PC-3 (cell line): Measurements from ENCODE around the gene GP9. TPM values are rescaled to one million over a fixed set of nuclear protein-coding genes. Genes with fewer than 3 reads are reported as not detected.
A peak's percentile ranks its signal among the peaks of the same experiment; 100 is the strongest.

ENCODE experiments used
- ATAC-seq: fragments of 200-7000 bp; cut with Tn5 transposase; 2 replicates; pipeline ENCODE4 v1.9.1; 2020; ENCODE audit warnings: mild to moderate bottlenecking, moderate library complexity
- BruUV-seq: library from RNA; stranded (reverse); fragments of 400-500 nt; replicated peaks from 2 replicates; lab custom pipeline; 2021; lab: Mats Ljungman, UMichigan
- CTCF ChIA-PET: fragments of 300-600 bp; sonication (Branson Sonifier 250); formaldehyde crosslinking; loops from one replicate; lab custom pipeline; 2022; ENCODE audit warnings: antibody characterized with exemption; lab: Charles Lee
- POLR2A ChIA-PET: fragments of 300-600 bp; sonication (Branson Sonifier 250); formaldehyde crosslinking; loops from one replicate; lab custom pipeline; 2022; ENCODE audit warnings: antibody characterized with exemption; ENCODE audit not compliant: unreplicated experiment; lab: Charles Lee
- DNase-seq: peaks from one replicate; pipeline ENCODE4 v3.0.0-alpha.2; 2015
- H2AFZ ChIP-seq: fragments of 300-600 bp; sonication (generic); 2 replicates; pipeline ENCODE4 v1.6.0; 2016; ENCODE audit warnings: antibody characterized with exemption, low read length
- H3F3A ChIP-seq: fragments of 300-600 bp; sonication (generic); one replicate; pipeline ENCODE4 v1.6.0; 2017; ENCODE audit warnings: antibody characterized with exemption, low read length, control low read depth, mild to moderate bottlenecking; ENCODE audit not compliant: unreplicated experiment
- H3K27ac ChIP-seq: fragments of 300-600 bp; sonication (generic); 2 replicates; pipeline ENCODE4 v1.5.1; 2016; ENCODE audit warnings: mild to moderate bottlenecking, low read length
- H3K27me3 ChIP-seq: fragments of 300-600 bp; sonication (generic); 2 replicates; pipeline ENCODE4 v1.6.1; 2016; ENCODE audit warnings: low read length, mixed read lengths
- H3K36me3 ChIP-seq: fragments of 300-600 bp; sonication (generic); 2 replicates; pipeline ENCODE4 v1.6.1; 2016; ENCODE audit warnings: low read depth, mixed run types, low read length, mixed read lengths
- H3K4me1 ChIP-seq: fragments of 300-600 bp; sonication (generic); 2 replicates; pipeline ENCODE4 v1.5.1; 2016; ENCODE audit warnings: low read length; ENCODE audit not compliant: insufficient read depth
- H3K4me2 ChIP-seq: fragments of 300-600 bp; sonication (generic); 2 replicates; pipeline ENCODE4 v1.6.0; 2016; ENCODE audit warnings: low read length
- H3K4me3 ChIP-seq: fragments of 300-600 bp; sonication (generic); 2 replicates; pipeline ENCODE4 v1.5.1; 2016; ENCODE audit warnings: mild to moderate bottlenecking, low read length, mixed read lengths
- H3K79me2 ChIP-seq: fragments of 300-600 bp; sonication (generic); 2 replicates; pipeline ENCODE4 v1.6.1; 2017; ENCODE audit warnings: low read length, mixed read lengths
- H3K9ac ChIP-seq: fragments of 300-600 bp; sonication (generic); 2 replicates; pipeline ENCODE4 v1.6.0; 2016; ENCODE audit warnings: mild to moderate bottlenecking, low read length
- H3K9me2 ChIP-seq: fragments of 300-600 bp; sonication (generic); replicated peaks from 2 replicates; pipeline ENCODE4 v1.6.1; 2016; ENCODE audit warnings: mixed run types, low read length, mixed read lengths
- H3K9me3 ChIP-seq: fragments of 300-600 bp; sonication (generic); 2 replicates; pipeline ENCODE4 v1.6.1; 2016; ENCODE audit warnings: low read length, mixed read lengths
- H4K20me1 ChIP-seq: fragments of 300-600 bp; sonication (generic); 2 replicates; pipeline ENCODE4 v1.6.1; 2016; ENCODE audit warnings: low read length, mixed read lengths
- EZH2 ChIP-seq: fragments of 300-600 bp; sonication (generic); IDR thresholded peaks from one replicate; pipeline ENCODE4 v1.6.1; 2017; ENCODE audit warnings: antibody characterized with exemption, mild to moderate bottlenecking, low read length; ENCODE audit not compliant: unreplicated experiment
- EZH2phosphoT487 ChIP-seq: fragments of 300-600 bp; sonication (generic); IDR thresholded peaks from 2 replicates; pipeline ENCODE4 v1.6.1; 2018; ENCODE audit warnings: mild to moderate bottlenecking, antibody characterized with exemption, low read length, borderline replicate concordance
- intact Hi-C: fragments of 100-400 bp; cut with micrococcal nuclease; formaldehyde crosslinking; loops from 2 replicates; pipeline ENCODE4 v1.9.0; 2023
- total RNA-seq: library from RNA; depleted of rRNA; stranded (reverse); fragments of >200 nt; gene quantifications from 2 replicates; pipeline ENCODE4 v1.2.3, GENCODE V29; 2014
- TF ChIP-seq, protein P1 (sequence below): fragments of 300-600 bp; sonication (generic); conservative IDR thresholded peaks from 2 replicates; pipeline ENCODE4 v1.5.1; 2017; ENCODE audit warnings: antibody characterized with exemption, low read depth, mild to moderate bottlenecking, low read length

The GP9 gene
- total RNA-seq, 1 experiment from 2014 or later = not detected

DNA sequence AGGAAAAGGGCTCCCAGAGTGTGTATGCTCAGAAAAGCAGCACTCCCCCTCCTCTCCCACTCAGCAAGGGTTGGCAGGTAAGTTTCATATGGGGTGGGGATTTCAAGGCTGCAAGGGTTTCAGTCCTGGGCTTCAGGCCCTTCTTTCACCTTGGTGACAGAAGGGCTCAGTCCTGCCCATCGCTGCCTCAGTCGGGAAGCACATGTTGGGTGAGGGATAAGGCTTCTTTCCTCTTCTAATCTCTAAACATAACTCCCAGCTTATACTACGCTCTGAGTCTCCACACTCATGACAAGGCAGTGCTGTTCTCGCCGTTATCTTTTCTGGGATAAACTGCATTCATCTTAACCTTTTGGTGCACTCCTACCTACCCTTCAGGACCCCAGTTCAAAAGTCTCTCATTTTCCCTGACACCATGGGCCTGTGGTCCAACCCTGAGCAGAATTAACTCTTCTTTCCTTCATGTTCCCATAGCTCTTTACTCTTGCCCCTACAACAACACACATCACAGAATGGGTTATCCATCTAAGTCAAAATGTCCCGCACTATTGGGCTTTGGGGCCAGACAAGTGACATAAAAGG is 44.0 kb downstream of the GP9 start:
- Histone ChIP-seq H3K27ac (no peak overlapping the region), H2AFZ (no peak overlapping the region), H3K9ac (no peak overlapping the region), H3K9me2 (no peaks in the 10 kb centered on the region), H3K4me2 (no peak overlapping the region), H3K27me3 (no peaks in the 10 kb centered on the region), H3K79me2 (no peaks in the 10 kb centered on the region), H3K4me1 (no peaks in the 10 kb centered on the region), H3K36me3 (0 out of 2 replicates have a peak, but pooled peaks cover 3% of the 10 kb centered on the region), H4K20me1 (no peaks in the 10 kb centered on the region), H3F3A (no peaks in the 10 kb centered on the region), H3K9me3 (no peaks in the 10 kb centered on the region), H3K4me3 (no peak overlapping the region)
- ATAC-seq (no peak), DNase-seq (no peak)
- CTCF ChIA-PET = no interaction called here
- POLR2A ChIA-PET = no interaction called here
- TF ChIP-seq, protein P1, sequence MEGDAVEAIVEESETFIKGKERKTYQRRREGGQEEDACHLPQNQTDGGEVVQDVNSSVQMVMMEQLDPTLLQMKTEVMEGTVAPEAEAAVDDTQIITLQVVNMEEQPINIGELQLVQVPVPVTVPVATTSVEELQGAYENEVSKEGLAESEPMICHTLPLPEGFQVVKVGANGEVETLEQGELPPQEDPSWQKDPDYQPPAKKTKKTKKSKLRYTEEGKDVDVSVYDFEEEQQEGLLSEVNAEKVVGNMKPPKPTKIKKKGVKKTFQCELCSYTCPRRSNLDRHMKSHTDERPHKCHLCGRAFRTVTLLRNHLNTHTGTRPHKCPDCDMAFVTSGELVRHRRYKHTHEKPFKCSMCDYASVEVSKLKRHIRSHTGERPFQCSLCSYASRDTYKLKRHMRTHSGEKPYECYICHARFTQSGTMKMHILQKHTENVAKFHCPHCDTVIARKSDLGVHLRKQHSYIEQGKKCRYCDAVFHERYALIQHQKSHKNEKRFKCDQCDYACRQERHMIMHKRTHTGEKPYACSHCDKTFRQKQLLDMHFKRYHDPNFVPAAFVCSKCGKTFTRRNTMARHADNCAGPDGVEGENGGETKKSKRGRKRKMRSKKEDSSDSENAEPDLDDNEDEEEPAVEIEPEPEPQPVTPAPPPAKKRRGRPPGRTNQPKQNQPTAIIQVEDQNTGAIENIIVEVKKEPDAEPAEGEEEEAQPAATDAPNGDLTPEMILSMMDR = no peak
- no TSS peak for BruUV-seq
- intact Hi-C loops = no loop called here

DNA sequence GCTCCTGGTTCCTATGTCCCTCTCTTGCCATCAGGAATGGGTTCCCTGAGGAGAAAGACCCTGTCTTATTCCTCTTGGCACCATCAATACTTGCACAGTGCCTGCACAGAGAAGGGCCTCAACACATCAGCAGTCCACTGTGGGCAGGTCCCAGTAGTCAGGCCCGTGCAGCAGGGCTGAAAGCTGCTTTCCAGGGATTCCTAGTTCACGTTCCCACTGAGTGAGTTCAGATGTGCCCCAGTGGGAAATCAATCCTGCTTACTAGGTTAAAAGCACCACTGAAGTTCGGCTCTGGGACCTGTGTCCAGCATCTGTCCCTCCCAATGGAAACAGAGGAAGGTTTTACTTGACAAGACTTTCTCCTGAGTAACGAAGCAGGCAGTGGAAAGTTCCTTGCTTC is 45.3 kb downstream of the GP9 start:
- ChIA-PET CTCF (no interaction called here), POLR2A (no interaction called here)
- Histone ChIP-seq H3K4me1 (no peaks in the 10 kb centered on the region), H3K9me3 (no peaks in the 10 kb centered on the region), H2AFZ (no peak overlapping the region), H3K9ac (no peak overlapping the region), H3K27ac (no peak overlapping the region), H3K27me3 (no peaks in the 10 kb centered on the region), H3K9me2 (no peaks in the 10 kb centered on the region), H3K4me3 (no peak overlapping the region), H3F3A (no peaks in the 10 kb centered on the region), H4K20me1 (no peaks in the 10 kb centered on the region), H3K36me3 (0 out of 2 replicates have a peak, but pooled peaks cover 3% of the 10 kb centered on the region), H3K4me2 (no peak overlapping the region), H3K79me2 (no peaks in the 10 kb centered on the region)
- DNase-seq (no peak), ATAC-seq (no peak)
- TF ChIP-seq EZH2 (no peak), EZH2phosphoT487 (no peak)
- TF ChIP-seq, protein P1 = no peak
- BruUV-seq = no TSS peak
- intact Hi-C loops = no loop called here

DNA sequence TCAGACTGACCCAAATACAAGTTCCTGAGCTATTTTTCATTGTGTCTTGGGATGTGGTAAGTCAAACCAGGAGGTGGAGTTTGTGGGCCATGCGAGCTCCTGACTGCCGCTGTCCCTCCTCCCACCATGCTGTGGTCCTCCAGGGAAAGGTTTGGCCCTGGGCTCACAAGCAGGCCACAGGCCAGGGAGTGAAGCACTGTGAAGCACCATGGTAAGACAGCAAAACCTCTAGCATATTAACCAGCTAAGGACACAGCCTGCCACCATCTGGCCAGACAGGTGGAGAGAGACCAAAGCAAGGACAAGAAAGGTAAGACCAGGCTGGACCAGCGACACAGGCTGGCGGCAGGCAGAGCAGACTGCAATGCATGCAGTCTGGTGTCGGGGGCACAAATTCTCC is 45.7 kb downstream of the GP9 start:
- 0 out of 2 replicates have a peak, but pooled peaks cover 3% of the 10 kb centered on the region for H3K36me3 ChIP-seq
- intact Hi-C loops = no loop called here
- no peak overlapping the region for H3K4me2 ChIP-seq
- H3K9ac ChIP-seq = no peak overlapping the region
- no peak overlapping the region for H2AFZ ChIP-seq
- H3F3A ChIP-seq = no peaks in the 10 kb centered on the region
- H3K9me3 ChIP-seq = no peaks in the 10 kb centered on the region
- ChIA-PET CTCF (interaction anchor here (0.5 kb wide), 1 partner anchor 136 kb away, joined by 4 read pairs; no protein-coding TSS in a partner anchor), POLR2A (no interaction called here)
- H3K9me2 ChIP-seq = no peaks in the 10 kb centered on the region
- H3K79me2 ChIP-seq = no peaks in the 10 kb centered on the region
- DNase-seq = peak; percentile 3
- no TSS peak for BruUV-seq
- TF ChIP-seq EZH2 (no peak), EZH2phosphoT487 (no peak)
- TF ChIP-seq, protein P1 = no peak
- no peak; the same call in 1 of the 2 replicates for ATAC-seq
- H3K27me3 ChIP-seq = no peaks in the 10 kb centered on the region
- H3K4me1 ChIP-seq = no peaks in the 10 kb centered on the region
- no peak overlapping the region for H3K4me3 ChIP-seq
- no peak overlapping the region for H3K27ac ChIP-seq
- H4K20me1 ChIP-seq = no peaks in the 10 kb centered on the region
